ENCODE data around the gene MAZ.
"Not testable (repeated sequence)": the region's sequence is repeated elsewhere in the genome, so short reads cannot be mapped to it uniquely, and the experiment has no call there.

GRCh38 chr16:29757086-29757485 is 49.2 kb upstream of the MAZ start:
- not testable (repeated sequence) for TF ChIP-seq CTCF (IDR thresholded peaks at IDR 0.05; ENCODE audit: insufficient read depth, low read length); POLR2AphosphoS5 (IDR thresholded peaks at IDR 0.05; ENCODE audit: low read depth)

All from HL-60 (cell line).